Activated CD4-positive, alpha-beta T cell treated with anti-CD3 and anti-CD28 coated beads for 4 hours (primary cell): ENCODE measurements around the gene BBLN.

Source experiments
- DNase-seq, 2 donors: peaks; one replicate each; pipeline ENCODE4 v3.0.0-alpha.2; 2020

BBLN gene

DNA sequence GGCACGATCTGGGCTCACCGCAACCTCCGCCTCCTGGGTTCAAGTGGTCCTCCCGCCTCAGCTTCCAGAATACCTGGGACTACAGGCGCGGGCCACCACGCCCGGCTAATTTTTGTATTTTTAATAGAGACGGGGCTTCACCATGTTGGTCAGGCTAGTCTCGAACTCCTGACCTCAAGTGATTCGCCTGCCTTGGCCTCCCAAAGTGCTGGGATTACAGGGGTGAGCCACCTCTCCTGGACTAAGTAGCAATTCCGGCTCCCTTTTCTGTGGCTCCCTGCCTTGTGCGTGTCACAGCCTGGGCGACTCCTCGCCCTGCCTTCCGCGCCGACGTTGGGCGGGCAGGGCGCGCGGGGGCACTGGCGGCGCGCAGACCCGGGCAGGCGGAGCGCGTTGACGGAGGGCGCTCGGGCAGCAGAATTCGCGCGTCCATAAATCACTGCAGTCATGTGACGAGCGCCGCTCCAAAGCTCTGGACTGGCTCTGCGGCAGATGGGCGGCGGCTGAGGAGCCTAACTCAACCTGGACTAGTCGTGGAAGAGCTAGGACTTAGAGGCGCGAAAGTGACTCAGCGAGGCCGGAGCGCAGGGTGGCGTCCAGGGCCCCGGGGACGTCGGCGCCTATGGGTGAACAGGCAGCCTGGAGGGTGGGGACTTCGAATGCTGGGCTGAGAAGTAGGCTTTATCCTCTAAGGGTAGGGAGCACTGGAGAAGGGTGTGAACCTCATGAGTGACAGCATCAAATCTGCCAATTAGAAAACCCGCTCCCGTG is 32.7 kb downstream of the BBLN start:
- no peak for DNase-seq

- no peak for DNase-seq
Observed at GRCh38 chr9:128193469-128194096, 33.5 kb downstream of the BBLN start.

GRCh38 chr9:128201441-128202369 is 41.6 kb downstream of the BBLN start:
- no peak for DNase-seq

DNA sequence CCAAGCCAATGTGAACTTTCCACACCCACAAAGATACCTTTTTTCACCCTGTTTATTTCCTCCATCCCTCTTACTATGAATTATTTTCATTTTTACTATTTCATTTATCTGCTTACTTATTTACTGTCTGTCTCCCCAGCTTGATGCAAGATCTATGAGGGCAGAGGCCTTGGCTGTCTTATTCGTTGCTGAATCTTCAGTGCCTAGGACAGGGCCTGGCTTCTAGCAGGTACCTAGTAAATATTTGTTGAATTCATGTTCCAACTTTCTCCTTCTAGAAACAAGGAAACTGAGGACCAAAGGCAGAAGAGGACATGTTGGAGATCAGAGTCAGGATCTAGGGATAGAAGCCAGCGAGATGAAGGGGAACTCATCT is 42.6 kb downstream of the BBLN start:
- no peak for DNase-seq

GRCh38 chr9:128203024-128203706 is 43.1 kb downstream of the BBLN start, which contains the start of gene DNM1:
TSS of gene DNM1 (plus strand) at chr9:128203379. CDS start at chr9:128203471, 92 bp downstream.
- DNase-seq: peak; percentile 60 to 64

DNA sequence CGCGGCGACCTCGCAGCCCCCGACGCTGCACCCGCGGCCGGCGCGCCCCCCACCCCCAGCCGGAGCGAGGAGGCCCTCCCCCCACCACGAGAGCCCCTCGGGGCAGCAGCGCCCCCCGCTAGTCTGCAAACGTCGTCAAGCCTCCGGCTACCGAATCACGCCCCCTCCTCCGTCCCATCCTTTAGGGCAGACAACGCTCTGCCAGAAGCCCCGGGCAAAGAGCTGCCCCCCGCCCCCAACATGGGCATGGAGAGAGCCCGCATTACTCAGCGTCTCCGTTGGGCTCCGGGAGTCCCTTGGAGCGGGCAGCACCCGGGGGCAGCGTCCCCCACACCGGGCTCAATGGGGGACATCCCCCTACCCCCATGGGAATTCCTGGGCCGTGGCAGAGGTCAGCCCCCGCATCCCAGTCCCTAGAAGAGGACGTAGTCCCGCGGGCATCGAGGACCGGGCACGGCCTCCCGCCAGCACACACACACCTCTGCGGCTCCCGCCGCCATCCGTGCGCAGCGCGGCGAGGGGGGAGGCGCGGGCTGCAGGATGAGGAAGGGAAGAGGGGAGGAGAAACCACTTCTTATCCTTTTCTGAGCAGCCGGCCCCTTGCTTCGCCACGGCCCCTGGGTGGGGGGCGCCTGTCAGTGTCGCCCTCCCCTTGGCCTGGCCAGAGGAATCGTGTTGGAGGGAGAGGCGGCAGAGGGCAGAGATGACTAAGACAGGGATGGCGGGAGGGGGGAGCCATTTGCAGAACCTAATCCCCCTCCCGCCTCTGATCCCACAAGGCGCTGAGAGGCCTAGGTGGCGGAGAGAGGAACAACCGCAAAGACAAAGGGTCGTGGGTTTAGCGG is 43.9 kb downstream of the BBLN start:
- peak in 1 of 2 donors; percentile 18 for DNase-seq

DNA sequence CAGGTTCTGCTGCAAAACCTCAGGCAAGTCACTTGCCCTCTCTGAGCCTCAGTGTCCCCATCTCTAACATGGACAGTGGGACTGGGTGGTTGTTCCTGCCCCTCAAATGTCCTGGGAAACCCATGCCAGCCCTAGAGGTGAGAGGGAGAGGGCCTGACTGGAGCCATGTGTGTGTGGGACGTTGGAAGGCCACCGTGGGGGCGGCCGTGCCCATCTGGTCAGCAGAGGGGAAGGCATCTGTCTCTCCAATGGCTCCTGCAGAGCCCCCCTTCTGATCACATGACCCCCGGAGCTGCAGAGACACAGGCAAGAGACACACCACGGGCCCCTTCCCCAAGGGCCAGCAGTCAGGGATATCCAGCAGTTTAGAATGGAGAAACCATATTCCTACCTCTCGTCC is 44.8 kb downstream of the BBLN start:
- DNase-seq: no peak

GRCh38 chr9:128205296-128205944 is 45.4 kb downstream of the BBLN start:
- no peak for DNase-seq

GRCh38 chr9:128206484-128206883 is 46.4 kb downstream of the BBLN start:
- DNase-seq: no peak

DNA sequence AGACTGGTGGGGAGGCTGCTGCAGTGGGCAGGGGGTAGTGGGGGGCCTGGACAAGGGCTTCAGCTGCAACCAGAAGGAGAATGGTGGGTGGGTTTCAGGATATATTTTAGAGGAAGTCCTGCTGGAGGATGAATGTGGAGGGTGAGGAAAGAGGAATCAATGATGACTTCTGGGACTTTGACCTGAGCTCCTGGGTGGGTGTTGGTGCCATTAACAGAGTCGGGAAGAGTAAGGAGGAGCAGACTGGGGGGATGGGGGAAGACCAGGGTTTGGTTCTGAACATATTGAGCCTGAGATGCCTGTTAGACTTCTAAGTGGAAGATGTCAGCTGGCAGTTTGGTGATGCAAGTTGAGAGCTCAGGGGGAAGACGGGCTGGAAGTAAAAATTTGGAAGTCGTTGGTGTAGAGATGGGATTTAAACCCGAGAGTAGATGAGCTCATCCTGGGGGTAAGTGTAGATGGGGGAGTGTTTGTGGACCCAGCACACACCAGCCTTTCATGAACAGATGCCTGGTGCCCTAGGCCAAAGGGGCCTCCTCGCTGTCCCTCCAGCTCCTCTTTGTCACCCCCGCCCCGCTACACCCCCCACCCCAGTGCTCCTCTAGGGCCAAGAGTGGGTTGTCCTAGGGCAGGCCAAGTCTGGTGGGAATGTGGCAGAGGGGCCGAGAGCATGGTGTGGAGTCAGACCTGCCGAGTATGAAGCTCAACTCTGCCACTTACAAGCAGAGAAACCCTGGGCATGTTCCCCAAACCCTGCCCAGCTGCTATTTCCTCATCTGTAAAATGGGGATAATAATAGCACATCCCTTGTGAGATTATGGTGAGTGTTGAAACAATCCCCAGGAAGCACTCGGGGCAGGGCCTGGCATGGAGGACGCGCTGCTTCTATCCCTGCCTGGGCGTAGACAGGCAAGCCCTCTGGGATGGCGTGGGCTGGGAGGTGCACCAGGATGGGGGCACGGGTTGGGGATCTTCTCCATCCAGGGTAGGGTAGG is 47.1 kb downstream of the BBLN start:
- no peak for DNase-seq

GRCh38 chr9:128208386-128208785 is 48.3 kb downstream of the BBLN start:
- DNase-seq: no peak

- DNase-seq: no peak
Observed at GRCh38 chr9:128208946-128209669, 49.0 kb downstream of the BBLN start.

- DNase-seq: no peak
Observed at GRCh38 chr9:128211186-128211980, 51.3 kb downstream of the BBLN start.

- no peak for DNase-seq
Observed at GRCh38 chr9:128211981-128212281, 51.9 kb downstream of the BBLN start.
